GM19438 (cell line): ENCODE data around the gene ARHGAP26.

Experiments
- ATAC-seq: cut with Tn5 transposase; IDR thresholded peaks from one replicate; pipeline ENCODE4 v1.9.1; 2021; ENCODE audit warnings: low read depth; ENCODE audit not compliant: unreplicated experiment

ARHGAP26 gene

DNA sequence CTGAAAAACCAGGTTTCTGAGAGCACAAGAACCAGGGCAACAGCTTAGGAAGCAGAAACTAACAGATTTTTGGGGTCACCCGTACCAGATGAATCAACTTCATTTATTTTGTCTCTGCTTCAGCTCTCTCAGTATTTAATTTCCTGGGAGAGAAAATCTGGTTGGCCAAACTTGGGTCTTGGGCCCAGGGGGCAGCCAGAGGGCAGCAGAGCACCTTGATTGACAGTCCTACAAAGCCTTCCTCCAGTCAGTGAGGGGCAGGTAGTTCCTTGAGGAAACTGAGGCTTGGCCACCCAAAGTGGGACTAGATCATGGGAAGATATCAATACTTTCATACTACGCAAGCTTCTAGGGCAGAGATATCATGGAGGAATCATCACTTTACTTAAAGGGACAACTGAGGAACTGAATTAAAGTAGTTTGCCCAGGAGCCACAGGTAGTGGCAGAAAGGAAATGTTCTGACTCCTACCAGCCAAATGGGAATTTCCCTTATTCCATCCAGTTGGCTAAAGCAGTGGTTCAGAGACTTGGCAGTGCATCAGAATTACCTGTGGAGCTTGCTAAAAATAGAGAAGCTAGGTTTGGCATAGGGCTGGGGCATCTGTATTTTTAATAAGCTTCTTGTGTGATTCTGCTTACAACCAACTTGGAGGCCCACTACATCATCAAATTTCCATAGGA lies 21.5 kb upstream of the ARHGAP26 start:
- no peak for ATAC-seq

DNA sequence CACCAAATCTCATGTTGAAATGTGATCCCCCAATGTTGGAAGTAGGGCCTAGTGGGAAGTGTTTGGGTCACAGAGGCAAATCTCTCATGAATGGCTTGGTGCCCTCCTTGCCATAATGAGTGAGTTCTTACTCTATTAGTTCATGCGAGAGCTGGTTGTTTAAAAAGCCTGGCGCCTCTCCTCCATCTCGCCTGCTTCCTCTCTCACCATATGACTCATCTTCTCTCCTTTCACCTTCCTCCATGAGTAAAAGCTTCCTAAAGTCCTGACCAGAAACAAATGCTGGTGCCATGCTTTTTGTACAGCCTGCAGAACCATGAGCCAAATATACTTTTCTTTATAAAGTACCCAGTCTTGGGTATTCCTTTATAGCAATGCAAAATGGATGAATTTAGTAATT lies 20.9 kb upstream of the ARHGAP26 start:
- no peak for ATAC-seq

DNA sequence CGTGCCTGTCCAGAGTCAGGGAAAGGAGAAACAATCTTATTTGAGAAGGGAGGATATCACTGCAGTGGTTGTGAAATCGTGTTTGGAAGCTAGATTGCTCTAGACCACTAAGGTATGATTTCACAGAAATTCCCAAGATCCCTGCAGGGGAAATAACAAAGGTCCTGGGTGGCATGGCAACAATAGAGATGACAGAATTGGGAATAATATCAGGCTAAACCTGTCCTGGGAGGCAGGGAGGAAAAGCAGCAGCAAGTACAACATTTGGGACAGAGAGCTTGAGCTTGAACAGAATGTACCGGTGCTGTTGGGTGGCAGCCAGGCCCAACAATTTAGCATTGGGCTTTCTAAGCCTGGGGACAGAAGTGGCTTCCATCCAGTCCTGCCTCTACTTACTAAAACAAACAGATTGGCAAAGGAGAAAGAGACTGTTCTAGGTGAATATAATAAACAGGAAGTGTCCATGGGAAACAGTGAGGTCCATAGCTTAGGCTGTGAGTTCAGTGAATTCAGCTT lies 17.0 kb upstream of the ARHGAP26 start:
- ATAC-seq, result no peak

DNA sequence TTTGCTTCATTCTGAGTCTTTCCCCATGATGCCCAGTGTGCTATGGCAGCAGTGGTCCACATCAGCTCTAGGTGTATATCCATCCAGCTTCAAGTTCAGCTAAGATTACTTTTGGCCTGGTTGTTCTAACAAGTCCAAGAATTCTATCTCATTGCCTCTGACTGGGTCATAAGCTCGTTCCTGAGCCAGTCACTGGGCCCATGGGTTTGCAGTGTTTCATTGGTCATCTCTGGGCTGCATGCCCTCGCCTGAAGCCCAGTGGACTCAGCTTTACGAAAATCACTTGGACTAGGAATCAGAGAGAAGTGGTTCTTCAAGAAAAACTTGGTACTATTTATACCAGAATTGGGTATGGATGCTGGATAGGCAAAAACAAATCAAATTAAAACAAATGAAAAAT lies 16.1 kb upstream of the ARHGAP26 start:
- no peak for ATAC-seq

DNA sequence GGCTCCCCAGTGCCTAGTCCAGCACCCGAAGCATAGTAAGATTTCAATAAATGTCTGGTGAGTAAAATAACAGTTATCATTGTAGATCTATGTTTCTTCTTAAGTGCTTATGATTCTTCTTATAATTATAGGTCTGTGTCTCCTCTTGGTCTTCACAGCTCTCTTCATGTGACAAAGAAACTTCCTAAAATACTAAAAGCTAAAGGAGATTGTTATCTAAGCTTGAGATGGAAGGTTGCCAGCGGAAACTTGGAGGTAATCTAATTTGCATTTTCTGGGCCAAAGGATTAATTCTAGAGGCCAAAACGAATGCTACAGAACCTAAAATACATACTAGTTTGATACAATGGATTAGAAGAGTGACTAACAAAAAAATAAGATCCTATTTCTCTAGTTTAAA lies 13.6 kb upstream of the ARHGAP26 start:
- ATAC-seq, result no peak

DNA sequence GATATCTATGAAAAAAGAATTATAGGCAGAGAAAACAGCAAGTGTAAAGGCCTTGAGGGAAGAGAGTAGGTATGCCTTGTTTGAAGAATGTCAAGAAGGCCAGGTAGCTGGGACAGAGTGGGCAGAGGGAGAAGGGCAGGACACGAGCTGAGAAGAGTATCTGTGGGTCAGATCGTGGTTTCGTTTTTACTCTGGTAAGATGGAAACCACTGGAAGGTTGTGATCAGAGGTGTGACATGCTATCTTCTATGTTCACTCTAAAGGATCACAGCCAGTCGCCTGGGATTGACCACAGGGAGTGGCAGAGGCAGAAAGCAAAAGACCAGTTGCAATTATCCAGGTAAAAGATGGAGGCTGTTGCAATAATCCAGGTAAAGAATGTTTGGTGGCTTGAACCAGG lies 12.6 kb upstream of the ARHGAP26 start:
- ATAC-seq, result no peak

DNA sequence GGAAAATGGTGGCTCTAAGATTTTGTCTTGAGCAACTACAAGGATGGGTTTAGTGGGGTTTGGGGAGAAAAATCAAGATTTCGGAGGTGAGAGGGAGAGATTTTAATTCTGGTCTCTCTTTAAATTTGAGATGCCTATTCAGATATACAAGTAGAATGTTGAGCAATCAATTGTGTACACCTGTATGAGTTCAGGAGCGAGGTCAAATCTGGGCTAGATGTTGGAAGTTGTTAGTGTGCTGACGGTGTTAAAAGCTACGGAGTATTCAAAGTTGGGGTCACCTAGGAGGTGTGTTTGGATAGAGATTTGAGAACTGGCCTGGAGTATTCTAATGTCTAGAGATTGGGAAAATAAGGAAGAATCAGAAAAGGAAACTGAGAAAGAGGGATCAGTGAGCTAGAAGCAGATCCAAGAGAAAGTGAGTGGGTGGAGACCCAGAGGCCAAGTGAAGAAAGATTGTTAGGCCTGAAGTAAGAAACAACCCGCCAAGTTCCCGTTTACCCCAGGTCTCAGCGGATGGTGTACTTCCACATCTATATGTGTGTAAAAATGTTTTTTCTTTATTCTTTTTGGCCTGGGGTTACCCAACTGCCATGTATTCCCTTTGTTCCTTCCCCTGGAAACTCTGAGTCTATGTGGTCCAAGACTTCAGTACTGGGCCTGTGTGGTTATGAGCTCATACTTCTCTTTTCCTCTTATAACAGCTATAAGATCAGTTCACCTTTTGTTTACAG lies 11.9 kb upstream of the ARHGAP26 start:
- ATAC-seq, result no peak

DNA sequence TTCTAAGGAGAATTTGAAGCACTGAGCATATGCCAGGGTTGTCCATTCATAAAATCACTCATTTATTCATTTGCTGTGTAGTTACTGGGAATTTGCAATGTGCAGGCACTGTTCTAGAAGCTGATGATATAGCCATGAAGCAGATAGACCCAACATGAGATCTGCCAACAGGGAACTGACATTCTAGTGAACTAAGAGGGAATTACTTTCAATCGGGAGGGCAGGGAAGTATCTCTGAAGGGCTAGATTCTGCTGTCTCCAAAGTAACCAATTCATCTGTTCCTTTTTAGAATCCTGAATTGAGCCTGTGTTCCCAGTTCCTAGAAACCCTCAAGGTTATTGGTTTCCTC lies 11.4 kb upstream of the ARHGAP26 start:
- no peak for ATAC-seq

DNA sequence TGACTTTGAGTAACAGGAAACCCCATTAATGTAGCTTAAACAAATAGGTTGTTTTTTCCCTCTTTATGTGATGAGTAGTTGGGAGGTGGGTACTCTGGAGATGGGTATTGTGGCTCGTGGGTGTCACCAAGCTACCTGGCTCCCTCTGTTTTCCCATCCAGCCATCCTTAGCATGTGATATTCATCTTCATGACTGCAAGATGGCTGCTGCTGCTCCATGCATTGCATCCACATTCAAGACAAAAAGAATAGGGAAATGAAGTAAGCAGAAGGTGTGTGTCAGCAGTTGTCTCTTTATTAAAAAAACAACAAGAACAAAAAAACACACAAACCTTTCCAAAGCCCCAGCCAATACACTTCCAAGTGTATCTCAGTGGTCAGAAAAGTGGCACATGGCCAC lies 6.5 kb upstream of the ARHGAP26 start:
- no peak for ATAC-seq

DNA sequence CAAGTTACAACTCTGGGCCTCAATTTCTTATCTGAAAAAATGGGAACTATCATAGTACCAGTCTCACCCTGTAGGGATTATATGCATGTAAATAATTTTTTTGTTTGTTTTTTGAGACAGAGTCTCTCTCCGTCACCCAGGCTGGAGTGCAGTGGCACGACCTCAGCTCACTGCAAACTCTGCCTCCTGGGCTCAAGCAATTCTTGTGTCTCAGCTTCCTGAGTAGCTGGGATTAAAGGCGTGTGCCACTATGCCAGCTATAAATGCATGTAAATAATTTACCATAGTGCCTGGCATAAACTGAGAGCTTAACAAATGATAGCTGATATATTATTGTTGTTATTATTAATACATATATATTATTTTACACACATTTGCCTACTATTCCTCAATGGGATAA lies 3.0 kb upstream of the ARHGAP26 start:
- ATAC-seq, result no peak

DNA sequence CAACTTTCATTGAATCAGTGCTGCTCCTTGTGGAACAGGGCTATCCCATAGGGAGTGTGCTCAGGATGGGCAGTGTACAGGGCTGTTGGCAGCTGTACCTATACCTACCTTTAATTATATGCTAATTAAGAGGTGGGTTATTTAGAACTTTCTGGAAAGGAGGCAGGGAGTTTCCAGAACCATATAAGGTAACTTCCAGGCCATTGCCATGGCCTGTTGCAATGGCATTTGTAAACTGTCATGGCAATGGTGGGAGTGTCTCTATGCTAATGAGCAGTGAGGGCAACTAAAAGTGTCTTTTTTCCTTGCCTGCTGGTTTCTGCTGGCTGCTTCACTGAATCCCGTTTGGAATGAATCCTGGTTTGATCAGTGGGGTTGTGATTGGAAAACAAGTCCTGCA lies 2.3 kb upstream of the ARHGAP26 start:
- no peak for ATAC-seq

DNA sequence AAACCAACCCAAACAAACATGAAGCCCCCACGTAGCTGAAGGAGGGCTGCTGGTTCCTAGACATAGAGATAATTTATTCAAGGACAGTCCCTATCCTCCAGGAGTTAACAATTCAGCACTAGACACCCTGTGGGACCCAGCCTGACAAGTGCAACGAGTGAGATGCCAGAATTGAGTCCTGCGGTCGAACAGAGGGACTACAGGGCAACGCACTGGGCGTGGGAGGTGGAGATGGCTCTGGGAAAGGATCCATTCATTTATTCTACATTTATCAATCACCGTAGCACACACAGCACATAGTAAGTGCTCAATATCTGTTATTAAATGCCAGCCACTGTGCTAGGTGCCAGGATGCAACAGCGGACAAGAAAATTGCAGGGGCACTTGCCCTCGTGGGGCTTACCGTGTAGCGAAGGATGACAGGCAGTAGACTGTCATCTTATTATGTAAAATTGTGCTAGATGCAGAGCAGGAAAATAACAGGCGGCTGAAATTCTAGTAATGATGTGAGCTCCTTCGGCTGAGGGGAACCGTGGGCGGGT lies 855 bp upstream of the ARHGAP26 start:
- no peak for ATAC-seq

DNA sequence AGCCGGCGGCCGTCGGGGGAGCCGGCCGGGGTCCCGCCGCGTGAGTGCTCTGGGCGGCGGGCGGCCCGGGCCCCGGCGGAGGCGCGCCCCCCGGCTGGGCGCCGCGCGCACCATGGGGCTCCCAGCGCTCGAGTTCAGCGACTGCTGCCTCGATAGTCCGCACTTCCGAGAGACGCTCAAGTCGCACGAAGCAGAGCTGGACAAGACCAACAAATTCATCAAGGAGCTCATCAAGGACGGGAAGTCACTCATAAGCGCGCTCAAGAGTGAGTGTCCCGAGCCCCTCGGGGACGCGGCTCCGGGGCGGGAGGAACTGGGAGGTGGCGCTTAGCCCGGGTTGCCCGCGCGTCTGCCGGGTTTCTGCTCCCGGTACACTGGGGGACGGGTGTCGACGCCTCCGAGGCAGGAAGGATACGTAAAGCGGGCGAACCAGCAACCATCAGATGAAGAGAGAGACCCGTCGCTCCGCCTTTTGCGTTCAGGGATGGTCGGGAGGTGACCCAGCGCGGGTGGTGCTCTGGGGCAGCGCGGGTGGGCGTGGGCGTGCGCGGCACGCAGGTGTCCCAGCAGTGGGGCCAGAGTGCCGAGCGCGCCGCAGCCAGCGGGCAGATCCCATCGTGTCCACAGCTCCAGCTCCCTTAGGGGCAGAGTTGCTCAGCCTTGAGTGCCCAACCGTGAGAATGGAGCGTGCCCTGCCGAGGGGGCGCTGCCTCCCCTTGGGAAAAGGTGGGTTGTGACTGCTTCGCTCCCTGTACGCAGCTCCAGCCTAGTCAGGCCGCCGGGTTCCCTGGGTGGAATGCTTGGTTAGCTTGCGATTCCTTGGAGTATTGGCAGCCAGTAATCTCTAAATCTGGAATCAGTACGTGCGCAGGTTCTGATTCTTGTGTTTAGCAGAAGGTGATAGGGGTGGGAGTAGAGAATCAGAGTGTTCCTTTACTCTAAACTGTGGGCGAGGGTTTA lies 753 bp downstream of the ARHGAP26 start:
- peak; percentile 30 for ATAC-seq

DNA sequence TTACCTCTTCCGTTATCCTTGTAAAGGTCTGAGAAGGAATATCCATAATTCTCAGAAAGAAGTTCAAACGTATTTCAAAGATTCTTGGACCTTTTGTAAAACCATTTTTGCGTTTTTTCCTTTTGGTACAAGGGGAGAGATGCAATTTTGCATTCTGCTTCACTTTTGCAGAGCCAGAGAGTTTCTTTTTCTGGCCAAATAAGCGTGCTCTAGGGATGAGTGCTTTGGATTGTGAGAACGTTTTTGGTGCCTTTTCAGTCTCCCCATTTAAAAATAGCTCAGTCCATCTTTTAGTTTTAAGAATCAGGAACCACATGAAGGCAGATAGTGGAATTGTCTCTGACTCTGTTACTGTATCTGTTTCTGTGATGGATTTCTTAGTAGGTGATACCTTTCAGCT lies 1.5 kb downstream of the ARHGAP26 start:
- ATAC-seq, result no peak

DNA sequence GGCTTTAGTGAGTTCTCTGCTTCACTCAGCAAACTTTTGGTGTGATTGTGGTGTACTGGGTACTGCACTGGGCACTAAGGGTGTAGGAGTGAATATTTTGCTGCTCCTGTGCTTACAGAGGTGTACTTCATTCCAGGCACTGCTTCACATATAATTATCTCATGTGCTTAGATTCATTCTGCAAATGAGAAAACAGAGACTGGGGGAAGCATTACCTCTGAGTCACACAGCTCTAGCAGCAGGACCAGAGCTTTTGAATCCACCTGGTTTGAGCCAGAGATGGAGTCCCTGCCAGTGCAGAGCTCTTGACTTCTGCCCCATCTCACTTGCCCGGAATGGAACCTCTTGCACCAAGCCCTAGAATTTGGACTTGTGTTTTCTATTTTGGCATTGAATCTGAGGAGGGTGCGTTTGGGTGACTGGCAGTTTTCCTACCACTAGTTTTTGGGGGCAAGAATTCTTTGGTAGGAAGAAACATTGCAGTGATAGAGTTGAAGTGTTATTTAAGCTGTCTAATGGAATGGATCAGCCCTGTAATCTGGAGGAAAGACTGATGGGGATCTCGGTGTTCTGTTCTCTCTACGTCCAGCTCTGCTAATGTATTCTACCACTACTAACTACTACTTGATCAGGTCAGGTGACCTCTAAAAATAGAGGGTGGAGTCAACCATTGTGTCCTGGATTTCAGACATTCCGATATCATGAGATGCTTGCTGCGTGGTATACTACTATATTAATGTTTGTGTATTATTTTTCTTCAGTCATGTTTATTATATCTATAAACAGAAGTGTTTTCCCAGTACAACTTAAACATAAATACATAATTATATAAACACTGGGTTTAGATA lies 2.5 kb downstream of the ARHGAP26 start:
- ATAC-seq, result no peak

DNA sequence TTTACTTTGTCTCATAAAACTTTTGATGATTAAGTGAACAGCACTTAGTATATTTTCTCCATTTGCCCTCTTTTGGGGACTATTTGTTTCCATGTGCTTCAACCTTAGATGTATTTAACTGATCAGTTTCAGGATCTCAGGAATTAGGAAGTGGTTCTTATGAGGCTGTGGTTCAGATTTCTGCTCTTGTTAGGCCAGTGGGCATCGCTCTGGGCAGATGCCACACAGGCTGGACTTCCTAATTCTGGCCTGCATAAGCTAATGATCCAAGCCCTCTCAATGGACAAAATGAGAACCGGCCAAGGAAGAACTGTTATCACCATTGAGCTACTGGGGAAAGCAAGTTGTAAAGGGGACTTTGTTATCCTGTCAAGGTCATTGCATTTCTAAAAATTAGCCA lies 6.9 kb downstream of the ARHGAP26 start:
- ATAC-seq, result no peak

DNA sequence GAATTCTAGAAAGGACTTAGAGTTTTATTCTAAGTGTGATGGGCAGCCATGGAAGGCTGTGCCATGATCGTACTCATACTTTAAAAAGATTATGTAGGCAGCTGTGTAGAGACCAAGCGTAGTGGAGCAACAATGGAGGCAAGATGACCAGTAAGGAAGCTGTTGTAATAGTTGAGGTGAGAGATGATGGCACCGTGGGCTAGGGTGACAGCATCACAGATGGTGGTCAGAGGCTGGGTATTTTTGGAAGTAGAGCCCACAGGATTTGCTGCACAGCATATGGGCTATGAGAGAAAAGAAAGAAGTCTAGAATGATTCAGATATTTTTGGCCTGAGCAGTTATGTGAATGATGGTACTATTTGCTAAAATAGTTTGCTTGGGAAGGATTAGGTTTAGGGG lies 7.7 kb downstream of the ARHGAP26 start:
- no peak for ATAC-seq

DNA sequence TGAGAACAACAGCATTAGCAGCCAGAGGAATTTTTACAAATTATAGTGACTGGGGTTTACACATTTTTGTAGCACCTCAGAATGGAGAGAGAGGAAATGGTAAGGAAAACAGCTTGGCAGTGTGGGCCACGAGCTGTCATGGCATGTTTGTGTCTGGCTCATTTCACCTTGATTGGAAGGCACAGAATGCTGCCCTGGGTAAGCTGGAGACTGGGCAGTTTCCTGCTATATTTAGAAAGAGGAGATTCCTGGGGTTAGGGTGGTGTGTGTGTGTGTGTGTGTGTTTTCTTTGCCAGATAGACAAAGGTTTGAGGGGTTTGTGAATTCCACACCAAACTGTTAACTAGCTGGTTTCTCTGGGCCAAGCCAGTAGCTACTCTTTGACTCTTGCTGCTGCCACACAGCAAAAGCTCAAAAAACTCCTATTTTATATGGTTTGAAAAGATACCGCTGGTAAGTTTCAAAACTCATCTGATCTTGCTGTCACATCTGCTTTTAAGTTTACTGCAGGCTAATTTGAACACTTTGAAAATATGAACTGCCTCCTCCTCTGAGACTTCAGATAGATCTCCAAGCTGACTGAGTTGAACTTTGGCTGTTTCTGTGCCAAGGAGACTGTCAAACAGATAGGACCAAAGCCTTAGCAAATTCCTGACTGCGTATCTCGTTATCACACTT lies 9.1 kb downstream of the ARHGAP26 start:
- no peak for ATAC-seq

DNA sequence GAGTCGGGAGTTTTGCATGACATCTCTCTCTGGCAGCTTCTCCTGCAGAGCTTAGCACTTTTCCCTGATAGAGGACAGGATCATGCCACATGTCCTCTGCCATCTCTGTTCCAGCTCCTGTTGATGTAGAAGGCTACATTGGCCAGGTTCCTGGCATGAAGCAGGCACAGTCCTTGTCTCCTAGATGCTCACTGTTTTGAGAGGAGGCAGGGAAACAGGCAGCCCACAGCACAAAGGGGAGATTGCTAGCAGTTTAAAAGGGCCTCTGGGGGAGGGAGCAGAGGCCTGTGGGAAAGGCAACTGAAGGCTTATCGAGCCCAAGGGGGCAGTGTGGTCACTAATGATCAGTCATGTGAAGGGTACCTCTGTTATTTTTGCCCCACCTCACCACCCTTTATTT lies 10.7 kb downstream of the ARHGAP26 start:
- ATAC-seq, result no peak
